Chondrocyte (in vitro differentiated cells): ENCODE measurements around the gene RAPGEF3. TPM values are rescaled to one million over a fixed set of nuclear protein-coding genes. Genes with fewer than 3 reads are reported as not detected.

ENCODE experiments used
- DNase-seq: peaks from one replicate; pipeline ENCODE4 v3.0.0; 2021; ENCODE audit warnings: mixed read lengths, low spot score
- H3K27ac Mint-ChIP-seq: one replicate; pipeline ENCODE4 v1.8.0; 2021; ENCODE audit warnings: mild to moderate bottlenecking, moderate library complexity, mixed read lengths; ENCODE audit not compliant: unreplicated experiment
- H3K27me3 Mint-ChIP-seq: 2 replicates; pipeline ENCODE4 v1.8.0; 2021; ENCODE audit warnings: low read depth, mixed read lengths
- H3K36me3 Mint-ChIP-seq: 2 replicates; pipeline ENCODE4 v1.8.0; 2021; ENCODE audit warnings: low read depth, mixed read lengths
- H3K4me1 Mint-ChIP-seq: 2 replicates; pipeline ENCODE4 v1.8.0; 2021; ENCODE audit warnings: low read depth, mild to moderate bottlenecking, mixed read lengths
- H3K4me3 Mint-ChIP-seq: one replicate; pipeline ENCODE4 v1.8.0; 2021; ENCODE audit warnings: mild to moderate bottlenecking, moderate library complexity, mixed read lengths; ENCODE audit not compliant: unreplicated experiment
- H3K9me3 Mint-ChIP-seq: 2 replicates; pipeline ENCODE4 v1.8.0; 2021; ENCODE audit warnings: low read depth, mixed read lengths
- total RNA-seq: library from RNA; stranded (reverse); gene quantifications from 3 replicates; pipeline ENCODE4 v1.2.1, GENCODE V29; 2021
- TF ChIP-seq, protein P1 (sequence below): fragments of 200-600 bp; sonication (generic); IDR thresholded peaks from 2 replicates; pipeline ENCODE4 v1.5.0; 2021; ENCODE audit warnings: antibody characterized with exemption, mild to moderate bottlenecking, moderate library complexity

Gene RAPGEF3
- total RNA-seq, 1 donor from 2014 or later, result 1.3 TPM

DNA sequence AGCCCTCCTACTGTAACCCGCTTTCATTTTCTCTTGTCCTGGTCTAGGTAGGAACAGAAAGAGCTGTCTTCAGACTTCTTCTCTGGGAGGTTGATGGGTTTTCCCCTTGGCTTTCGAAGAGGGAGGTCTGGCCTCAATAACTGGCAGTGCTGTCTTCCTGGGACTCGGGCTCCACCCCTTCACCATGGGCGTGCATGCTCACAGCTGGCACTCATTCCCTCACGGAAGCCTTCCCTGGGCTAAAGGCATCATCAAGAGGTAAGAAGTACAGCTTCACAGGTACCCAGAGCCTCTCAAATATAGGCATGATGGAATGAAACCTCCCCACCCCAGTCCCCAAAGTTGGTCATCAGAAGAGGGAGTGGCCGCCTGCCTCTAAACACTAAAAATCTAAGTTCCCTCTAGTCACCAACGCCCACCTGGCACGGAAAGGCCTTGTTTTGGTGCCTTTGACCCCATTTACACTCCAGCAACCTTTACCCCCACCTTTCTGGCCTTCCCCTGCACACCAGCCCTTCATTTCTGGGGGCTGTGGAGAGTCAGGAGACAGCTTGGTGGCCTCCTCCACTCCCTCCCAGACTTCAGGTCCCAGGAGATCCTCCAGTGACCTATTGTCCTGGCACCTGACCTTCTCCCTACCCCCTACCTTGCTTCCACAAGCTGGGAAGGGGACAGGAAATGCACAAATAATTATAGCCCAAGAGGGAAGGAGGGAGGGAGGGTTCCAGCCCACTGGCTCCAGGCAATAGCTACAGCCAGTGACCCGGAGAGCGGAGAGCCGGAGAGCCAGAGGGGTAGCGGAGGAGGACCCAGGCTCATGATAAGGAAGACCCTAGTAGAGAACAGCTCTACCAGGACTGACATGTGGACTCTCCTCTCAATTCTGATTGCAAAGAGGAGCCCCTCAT lies 2.8 kb downstream of the RAPGEF3 start:
- Mint-ChIP-seq H3K4me1 (peaks cover 30% of the 10 kb centered on the region), H3K36me3 (no peaks in the 10 kb centered on the region), H3K4me3 (no peak overlapping the region), H3K9me3 (no peaks in the 10 kb centered on the region), H3K27ac (no peak overlapping the region), H3K27me3 (no peaks in the 10 kb centered on the region)
- DNase-seq, result no peak
- TF ChIP-seq, protein P1, sequence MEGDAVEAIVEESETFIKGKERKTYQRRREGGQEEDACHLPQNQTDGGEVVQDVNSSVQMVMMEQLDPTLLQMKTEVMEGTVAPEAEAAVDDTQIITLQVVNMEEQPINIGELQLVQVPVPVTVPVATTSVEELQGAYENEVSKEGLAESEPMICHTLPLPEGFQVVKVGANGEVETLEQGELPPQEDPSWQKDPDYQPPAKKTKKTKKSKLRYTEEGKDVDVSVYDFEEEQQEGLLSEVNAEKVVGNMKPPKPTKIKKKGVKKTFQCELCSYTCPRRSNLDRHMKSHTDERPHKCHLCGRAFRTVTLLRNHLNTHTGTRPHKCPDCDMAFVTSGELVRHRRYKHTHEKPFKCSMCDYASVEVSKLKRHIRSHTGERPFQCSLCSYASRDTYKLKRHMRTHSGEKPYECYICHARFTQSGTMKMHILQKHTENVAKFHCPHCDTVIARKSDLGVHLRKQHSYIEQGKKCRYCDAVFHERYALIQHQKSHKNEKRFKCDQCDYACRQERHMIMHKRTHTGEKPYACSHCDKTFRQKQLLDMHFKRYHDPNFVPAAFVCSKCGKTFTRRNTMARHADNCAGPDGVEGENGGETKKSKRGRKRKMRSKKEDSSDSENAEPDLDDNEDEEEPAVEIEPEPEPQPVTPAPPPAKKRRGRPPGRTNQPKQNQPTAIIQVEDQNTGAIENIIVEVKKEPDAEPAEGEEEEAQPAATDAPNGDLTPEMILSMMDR, result no peak

DNA sequence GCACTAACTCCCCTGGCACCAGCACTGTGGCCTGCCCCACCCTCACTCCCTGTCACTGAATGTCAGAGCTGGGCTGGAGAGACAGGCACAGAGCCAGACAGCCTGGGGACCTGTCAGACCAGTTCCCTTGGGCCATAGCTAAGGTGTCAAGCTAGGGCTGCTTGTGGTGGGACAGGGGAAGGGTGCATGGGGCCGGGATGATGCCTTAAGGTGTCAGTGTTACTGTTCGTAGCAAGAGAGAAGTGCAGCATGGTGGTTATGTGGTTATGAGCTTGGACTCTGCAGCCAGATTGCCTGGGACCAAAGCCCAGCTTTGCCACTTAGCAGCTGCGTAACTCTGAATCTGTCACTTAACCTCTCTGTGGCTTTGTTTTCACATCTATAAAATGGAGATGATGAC lies 3.8 kb downstream of the RAPGEF3 start:
- H3K27ac Mint-ChIP-seq, result no peak overlapping the region
- DNase-seq, result no peak
- TF ChIP-seq, protein P1, result no peak
- peaks cover 30% of the 10 kb centered on the region for H3K4me1 Mint-ChIP-seq
- H3K27me3 Mint-ChIP-seq, result peaks cover 2% of the 10 kb centered on the region
- H3K9me3 Mint-ChIP-seq, result no peaks in the 10 kb centered on the region
- no peaks in the 10 kb centered on the region for H3K36me3 Mint-ChIP-seq
- no peak overlapping the region for H3K4me3 Mint-ChIP-seq

DNA sequence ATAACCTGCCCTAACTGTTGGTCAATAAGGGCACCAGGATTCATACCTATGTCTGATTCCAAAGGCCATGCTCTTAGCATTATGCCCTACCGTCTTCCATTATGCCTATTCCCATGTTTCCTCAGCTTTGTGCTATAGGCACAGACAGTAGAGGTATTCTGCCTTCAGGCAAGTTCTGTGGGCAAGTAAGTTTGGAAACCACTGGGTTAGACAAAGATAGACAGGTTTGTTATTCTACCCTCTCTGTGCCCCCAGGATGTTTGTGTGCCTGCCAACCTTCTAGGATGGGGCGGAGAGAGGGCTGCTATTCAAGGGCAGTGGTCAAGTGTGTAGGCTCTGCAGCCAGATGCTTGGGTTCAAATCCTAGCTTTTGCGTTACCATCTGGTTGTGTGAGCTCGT lies 4.6 kb downstream of the RAPGEF3 start:
- Mint-ChIP-seq H3K36me3 (no peaks in the 10 kb centered on the region), H3K4me1 (peaks cover 30% of the 10 kb centered on the region), H3K9me3 (no peaks in the 10 kb centered on the region), H3K27me3 (peaks cover 3% of the 10 kb centered on the region), H3K27ac (no peak overlapping the region), H3K4me3 (no peak overlapping the region)
- DNase-seq, result no peak
- TF ChIP-seq, protein P1, result no peak

DNA sequence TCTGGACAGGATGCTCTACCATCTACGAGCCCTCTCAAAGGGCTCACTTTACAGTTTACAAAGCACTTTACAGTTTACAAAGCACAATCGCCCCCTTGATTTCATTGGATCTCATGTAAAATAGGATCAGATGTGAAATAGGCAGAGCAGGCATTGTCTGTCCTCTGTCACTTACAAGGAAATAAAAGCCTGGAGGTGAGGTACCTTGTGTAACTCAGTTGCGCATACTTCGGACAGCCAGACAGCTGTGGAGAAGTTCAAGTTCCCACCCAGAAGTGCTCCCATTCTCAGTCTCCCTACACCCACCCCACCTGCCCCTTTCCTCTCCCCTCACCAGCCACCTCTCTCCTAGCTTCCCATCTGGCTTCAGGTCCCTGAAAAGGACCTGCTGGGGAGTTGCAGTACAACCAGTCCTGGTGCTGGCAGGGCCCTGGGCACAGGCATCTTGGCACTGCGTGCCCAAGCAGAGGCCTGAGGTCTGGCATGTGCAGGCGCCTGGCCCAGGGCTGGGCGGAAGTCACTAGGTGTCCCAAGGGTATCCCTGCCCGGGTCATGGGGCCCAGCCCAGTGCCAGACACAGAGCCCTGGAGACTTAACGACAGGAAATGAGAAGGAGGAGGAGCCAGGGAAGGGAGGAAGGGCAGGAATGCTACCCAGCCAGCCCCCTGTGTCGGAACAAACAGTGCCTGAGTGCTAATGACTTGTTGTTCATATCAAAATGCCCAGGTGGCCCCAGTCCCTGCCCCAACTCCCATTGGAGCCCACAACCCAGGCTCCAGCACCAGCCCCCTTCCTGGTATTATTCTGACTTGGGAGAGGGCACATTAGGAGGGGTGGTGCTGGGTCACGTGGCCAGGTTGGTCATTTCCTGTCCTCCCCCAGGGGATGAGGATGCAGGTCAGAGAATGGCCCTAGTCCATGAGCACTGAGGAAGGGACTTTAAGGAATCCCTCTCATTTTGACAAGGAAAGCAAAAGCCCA lies 5.4 kb downstream of the RAPGEF3 start:
- no peaks in the 10 kb centered on the region for H3K36me3 Mint-ChIP-seq
- no peaks in the 10 kb centered on the region for H3K9me3 Mint-ChIP-seq
- peaks cover 25% of the 10 kb centered on the region for H3K4me1 Mint-ChIP-seq
- H3K27me3 Mint-ChIP-seq, result peaks cover 7% of the 10 kb centered on the region
- H3K27ac Mint-ChIP-seq, result peak overlapping the region; percentile 12
- DNase-seq, result no peak
- TF ChIP-seq, protein P1, result no peak
- H3K4me3 Mint-ChIP-seq, result no peak overlapping the region

DNA sequence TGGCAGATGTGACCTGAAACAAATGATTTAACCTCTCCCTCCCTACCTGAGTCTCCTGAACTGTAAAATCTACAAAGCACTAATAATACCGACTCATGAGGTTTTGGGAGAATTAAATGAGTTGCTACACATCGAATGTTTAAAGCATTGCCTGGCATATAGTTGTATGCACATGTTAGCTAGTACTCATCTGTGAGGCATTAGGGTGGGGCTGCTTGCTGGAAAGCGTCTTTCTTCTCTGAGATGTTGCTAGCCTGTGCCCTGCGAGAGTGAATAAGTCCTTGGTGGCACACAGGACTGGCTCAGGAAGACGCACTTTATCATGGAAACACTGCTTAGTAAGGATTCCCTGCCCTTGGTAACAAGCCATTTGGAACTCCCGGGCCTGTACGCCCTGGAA lies 6.1 kb downstream of the RAPGEF3 start:
- peaks cover 7% of the 10 kb centered on the region for H3K27me3 Mint-ChIP-seq

More for the DNA sequence above, 6.1 kb downstream of the RAPGEF3 start:
- Mint-ChIP-seq H3K36me3 (no peaks in the 10 kb centered on the region), H3K4me1 (peaks cover 22% of the 10 kb centered on the region), H3K9me3 (no peaks in the 10 kb centered on the region), H3K27ac (no peak overlapping the region), H3K4me3 (no peak overlapping the region)
- no peak for DNase-seq
- TF ChIP-seq, protein P1, result no peak
